HG02623 (cell line): Measurements from ENCODE around the gene DHRSX.
"Not testable (repeated sequence)": the region's sequence is repeated elsewhere in the genome, so short reads cannot be mapped to it uniquely, and the experiment has no call there.

Experiments used
- ATAC-seq: cut with Tn5 transposase; IDR thresholded peaks from one replicate; pipeline ENCODE4 v1.9.1; 2021; ENCODE audit warnings: moderate library complexity; ENCODE audit not compliant: unreplicated experiment

DHRSX gene

DNA sequence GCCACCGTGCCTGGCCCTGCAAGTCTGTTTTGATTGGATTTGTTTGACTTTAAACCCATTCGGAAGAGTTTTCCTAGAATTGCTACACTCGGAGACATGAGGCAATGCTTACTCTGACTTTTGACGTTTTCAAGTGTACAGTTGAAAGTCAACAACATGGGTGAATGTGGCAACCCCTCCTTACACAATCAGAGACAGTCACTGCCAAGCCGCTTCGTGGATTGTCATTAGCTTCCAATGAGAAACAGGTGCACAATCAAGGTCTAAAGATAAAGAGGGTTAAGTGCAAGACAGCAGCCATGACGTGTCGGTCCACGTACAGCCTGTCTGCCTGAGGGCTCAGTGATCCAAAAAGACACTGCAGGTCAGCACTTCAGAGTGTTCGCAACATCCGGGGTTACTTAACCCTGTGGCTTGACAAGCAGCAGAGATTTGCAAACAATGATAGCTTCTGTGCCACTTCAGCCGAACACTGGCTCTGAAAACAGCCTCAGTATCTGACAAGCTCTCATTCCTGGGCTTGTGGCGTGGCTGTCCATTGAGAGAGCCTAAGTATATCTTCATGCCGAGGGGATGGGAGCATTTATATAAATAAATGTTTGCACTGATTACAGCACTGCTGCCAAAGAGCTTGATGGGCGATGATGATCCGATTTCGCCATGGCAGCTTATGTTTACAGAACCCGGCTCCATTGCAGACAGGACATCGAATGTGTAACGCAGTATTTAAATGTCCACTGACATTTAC is 180.0 kb downstream of the DHRSX start:
- ATAC-seq: no peak

DNA sequence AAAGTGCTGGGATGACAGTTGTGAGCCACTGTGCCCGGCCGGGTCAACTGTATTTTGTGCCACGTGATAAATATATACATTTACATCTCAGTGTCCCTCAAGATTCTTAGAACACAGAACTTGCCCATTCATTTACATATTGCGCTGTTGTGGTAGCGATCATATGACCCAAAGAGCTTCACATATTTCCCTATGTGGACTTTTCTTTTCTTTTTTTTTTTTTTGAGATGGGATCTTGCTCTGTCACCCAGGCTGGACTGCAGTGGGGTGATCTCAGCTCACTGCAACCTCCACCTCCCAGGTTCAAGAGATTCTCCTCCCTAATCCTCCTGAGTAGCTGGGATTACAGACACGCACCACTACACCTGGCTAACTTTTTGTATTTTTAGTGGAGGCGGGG is 180.7 kb downstream of the DHRSX start:
- ATAC-seq: no peak

DNA sequence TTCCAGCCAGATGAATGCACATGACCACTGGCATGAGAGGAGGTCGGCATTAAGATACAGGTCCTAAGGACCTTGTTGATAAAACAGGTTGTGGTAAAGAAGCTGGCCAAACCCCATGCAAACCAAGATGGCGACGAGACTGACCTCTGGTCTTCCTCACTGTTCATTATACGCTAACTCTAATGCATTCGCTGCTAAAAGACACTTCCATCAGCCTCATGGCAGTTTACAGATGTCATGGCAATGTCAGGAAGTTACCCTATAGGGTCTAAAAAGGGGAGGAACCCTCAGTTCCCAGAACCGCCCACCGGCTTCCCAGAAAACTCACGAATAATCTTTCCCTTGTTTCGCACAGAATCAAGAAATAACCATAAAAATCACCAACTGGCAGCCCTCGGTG is 182.4 kb downstream of the DHRSX start:
- ATAC-seq: no peak

DNA sequence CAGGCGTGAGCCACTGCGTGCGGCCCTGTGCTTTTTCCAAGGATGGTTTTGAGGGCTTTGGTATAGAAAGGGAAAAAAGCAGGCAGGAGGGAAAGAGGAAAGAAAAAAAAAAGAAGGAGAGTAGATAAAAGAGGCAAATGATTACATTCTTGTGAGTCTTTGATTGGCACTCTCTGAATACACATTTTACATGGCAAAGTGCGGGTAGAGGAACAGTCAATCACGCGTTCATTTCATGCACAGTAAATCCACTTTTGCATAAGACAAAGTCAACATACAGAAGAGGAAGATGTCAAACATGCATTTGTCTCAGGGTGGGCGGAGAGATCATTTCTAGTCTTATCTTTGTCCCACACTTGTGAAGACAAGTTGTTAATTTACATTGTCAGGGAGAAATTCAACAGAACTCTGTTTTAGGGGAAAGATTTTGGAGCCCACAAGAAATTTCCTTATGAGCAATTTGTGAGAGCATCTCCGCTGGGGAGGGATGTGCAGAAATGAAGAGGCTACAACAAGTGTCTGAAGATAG is 183.2 kb downstream of the DHRSX start:
- no peak for ATAC-seq

DNA sequence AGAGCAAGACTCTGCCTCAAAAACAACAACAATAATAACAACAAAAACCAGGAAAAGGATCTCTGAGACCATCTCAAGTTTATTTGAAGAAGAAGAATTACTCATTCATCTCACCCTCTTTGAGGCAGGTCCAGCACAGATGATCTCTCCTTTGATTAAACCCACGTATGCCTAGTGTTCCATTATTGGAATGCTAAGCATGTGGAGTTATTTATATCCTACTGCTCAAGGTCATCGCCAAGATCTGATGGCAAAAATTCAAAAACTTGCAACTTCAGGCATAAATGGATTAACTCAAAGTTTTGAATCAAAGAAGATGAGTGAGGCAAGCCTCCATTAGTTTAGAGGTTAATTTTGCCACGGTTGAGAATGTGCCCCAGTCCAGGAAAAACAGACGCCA is 184.2 kb downstream of the DHRSX start:
- no peak for ATAC-seq

DNA sequence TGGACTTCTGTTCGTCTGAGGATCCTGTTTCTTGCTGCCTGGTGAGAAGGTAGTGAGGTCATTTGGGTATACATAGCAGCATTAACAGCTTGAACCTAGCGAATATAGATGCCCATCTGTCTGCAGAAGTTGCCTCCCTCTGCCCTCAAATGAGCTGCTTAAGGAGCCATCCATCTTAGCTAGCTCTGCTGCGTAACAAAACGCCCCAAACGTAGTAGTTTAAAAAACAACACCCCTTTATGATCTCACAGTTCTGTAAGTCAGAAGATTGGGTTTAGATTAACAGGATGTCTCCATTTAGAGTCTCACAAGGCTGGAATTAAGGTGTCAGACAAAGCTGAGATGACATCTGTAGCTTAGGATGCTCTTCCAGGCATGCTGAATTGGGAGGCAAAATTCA is 185.3 kb downstream of the DHRSX start:
- no peak for ATAC-seq

DNA sequence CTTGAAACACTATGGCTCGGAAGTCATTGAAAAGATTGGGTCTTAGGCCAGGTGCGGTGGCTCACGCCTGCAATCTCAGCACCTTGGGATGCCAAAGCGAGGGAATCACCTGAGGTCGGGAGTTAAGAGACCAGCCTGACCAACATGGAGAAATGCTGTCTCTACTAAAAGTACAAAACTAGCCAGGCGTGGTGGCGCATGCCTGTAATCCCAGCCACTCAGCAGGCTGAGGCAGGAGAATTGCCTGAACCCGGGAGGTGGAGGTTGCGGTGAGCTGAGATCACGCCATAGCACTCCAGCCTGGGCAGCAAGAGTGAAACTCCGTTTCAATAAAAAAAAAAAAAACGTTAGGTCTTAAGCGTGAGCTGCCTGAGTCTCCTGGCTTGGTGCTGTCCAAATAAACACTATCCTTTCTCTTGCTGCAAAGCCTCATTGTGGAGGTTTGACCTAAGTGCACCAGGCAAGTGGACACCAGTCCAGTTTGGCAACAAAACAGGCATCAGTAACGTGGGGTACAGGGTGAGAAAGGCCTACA is 185.9 kb downstream of the DHRSX start:
- ATAC-seq: no peak

DNA sequence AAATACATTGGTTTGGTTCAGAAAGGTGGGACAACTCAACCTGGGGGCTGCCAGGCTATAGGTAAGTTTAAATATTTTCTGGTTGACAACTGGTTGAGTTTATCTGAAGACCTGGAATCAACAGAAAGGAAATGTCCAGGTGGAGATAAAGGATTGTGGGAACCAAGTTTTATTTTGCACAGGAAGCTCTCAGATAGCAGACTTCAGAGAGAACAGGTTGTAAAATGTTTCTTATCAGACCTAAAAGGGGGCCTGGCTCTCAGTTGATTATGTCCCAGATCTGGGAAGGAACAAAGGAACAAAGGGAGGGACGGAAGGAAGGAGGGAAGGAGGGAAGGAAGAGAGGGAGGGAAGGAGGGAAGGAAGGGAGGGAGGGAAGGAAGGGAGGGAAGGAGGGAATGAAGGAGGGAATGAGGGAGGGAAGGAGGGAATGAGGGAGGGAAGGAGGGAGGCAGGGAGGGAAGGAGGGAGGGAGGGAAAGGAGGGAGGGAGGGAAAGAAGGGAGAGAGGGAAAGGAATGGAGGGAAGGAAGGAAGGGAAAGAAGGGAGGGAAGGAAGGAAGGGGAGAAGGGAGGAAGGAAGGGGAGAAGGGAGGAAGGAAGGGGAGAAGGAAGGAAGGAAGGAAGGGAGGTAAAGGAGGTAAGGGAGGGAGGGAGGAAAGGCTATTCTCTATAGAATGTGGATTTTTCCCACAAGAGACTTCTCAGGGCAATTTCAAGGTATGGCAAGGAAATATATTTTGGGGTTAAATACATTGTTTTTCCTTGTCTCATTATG is 186.7 kb downstream of the DHRSX start:
- ATAC-seq: no peak

DNA sequence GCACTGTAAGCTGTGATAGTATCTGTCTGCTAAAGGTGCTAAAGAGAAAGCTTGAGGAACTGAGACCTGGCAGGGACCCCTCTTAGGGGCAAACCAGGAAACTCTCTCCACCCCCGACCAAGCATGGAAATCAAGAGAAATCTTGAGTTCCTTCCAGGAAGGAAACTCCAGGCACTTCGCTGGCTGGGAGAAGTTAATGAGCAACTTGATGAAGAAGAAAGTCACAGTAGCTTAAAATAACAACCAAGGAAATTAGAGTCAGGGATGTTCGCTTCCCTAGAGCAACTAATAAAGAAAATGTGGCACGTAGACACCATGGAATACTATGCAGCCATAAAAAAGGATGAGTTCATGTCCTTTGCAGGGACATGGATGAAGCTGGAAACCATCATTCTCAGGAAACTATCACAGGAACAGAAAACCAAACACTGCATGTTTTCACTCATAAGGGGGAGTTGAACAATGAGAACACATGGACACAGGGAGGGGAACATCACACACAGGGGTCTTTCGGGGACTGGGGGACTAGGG is 188.7 kb downstream of the DHRSX start:
- not testable (repeated sequence) for ATAC-seq

DNA sequence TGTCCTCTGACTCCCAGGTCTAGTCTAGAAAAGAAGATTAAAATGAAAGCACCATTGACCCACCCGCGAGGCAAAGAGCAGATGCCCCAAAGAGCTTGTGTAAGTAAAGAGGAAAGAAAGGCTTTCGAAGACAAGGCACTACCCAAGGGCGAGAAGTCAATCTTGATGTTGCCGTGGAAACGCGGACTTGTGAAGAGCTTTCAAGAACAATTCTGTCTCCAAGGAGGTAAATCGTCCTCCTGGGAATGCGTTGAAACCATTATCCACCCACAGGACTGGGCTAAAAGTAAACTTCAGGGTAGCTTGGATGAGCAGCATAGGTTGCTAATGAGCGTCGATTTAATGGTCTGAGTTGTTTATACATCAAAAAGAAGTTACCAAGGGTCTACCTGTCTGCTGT is 189.3 kb downstream of the DHRSX start:
- no peak for ATAC-seq

DNA sequence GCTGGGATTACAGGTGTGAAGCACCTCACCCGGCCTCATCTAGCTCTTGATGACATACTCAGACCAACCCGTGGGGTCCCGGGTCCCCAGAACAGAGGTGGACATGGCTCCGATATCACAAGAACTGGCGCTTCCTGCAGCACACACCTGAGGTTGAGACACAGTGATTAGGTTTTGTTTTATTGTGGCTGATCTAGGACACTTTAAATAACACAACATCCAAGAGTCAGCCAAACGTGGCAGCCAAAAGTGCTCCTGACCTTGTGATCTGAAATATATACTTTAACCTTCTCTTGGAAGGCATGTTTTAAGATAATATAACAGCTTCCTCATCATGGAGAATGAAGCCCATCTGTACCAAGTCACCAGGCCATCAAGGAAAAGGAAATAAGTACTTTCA is 198.9 kb downstream of the DHRSX start:
- ATAC-seq: no peak

DNA sequence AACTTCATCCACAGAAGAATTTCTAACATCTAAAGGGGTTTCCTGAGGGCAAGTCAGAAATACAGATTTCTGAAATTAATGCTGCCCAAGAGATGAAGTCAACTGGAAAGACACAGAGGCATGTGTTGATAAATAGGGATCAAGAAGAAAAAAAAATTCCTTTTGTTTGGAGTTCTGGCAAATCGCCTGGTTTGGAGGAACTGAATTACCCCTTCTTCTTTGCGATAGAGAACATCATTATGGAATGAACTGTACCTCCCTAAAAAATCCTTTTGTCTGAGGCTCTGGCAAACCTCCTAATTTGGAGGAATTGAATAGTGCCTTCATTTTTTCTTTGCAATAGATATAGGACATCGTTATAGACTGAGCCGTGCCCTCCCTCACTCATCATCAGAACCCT is 200.9 kb downstream of the DHRSX start:
- no peak for ATAC-seq

DNA sequence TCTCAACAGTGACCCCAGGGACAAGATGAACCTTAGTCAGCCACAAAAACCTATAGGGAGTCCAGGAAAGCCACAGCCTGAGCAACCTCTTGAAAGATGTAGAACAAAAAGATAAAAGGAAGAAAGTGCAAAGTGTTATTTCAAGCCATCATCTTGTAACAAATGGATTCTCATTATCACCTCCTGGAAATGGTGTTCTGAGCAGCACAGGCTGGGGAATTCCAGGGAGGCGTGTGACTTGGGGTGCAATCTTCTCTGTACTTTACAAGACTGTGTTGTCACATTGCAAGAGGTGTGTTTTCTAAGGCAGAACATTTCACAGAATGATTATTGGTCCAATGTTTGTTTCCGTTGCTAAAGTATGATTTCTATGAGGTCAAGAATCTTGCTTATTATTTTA is 214.0 kb downstream of the DHRSX start:
- ATAC-seq: no peak

DNA sequence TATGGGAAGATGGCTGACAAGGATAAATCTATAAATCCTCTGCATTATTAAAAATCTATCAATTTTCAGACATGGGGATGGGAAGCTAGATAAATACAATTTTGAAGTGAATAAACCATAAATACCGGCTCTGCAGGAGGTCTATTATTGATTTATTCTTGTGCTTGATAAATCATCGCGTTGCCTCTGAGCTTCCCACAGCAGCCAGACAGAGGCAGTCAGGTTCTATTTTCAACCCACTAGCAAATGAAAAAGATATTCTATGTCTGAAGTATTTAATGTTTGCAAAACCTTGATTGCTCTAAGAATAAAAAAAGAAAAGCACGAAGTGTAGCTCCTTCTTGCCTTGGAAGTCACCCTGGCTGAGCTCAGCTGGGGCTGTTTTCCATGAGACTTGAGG is 216.2 kb downstream of the DHRSX start:
- no peak for ATAC-seq

DNA sequence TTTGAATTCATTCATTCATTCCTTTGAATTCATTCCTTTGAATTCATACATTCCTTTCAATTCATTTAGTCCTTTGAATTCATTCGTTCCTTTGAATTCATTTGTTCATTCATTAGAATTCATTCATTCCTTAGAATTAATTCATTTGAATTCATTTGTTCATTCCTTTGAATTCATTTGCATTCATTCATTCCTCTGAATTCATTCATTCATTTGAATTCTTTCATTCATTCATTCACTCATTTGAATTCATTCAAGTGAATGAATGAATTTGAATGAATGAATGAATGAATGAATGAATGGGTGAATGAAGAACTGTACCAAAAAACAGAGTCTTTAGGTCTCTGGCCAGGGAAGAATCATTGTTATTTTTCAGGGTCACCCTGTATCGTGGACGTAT is 216.6 kb downstream of the DHRSX start:
- no peak for ATAC-seq

DNA sequence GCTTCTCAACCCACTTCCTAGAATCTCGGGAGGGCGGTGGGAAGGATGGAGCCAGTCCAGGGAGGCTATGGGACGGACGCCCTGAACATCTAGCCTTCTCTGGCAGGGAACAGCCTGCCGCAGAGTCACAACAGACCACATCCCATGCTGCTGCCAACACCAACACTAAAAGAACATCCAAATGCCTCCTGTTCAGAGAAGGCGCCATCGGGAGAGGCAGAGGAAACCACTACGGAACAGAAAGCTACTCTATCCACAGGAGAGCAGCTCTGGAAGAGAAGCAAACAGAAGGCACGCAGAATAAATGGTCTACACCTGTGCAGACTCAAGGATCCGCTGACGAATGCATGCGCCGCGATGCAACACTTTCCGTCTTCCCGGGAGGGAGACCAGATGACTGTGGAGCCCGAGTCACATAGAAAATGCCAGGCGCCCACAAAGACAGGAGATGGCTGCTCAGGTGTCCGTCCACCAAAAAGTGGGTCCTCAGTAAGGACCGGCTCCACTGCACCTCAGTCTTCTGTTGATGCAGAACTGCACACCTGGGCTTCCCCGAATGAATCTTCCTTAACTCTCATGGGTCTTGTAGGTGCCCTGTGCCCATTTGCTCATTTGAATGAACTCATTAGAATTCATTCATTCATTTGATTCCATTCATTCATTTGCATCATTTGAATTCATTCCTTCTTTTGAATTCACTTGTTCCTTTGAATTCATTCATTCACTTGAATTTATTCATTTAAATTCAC is 217.5 kb downstream of the DHRSX start:
- no peak for ATAC-seq

DNA sequence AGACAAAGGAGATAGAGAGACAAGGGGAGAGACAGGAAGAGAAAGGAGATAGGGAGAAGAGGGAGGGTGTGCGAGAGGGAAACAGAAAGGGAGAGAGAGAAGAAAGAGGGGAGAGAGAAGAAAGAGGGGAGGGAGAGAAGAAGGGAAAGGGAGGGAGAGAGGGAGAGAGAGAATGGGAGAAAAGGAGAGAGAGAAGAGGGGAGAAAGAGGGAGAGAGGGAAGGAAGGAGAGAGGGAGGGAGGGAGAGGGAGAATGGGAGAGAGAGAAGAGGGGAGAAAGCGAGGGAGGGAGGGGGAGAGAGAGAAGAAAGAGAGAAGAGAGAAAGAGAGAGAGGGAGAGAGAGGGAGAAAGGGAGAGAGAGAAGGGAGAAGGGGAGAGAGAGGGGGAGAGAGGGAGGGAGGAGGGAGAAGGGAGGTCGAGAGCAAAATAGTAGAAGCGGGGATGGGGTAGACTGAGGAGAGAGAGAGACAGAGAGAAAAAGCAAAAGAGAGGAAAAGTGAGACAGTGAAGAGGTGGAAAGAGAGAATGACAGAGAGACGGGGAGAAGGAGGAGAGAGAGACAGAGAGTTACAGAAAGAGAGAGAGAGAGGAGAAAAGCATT is 218.2 kb downstream of the DHRSX start:
- no peak for ATAC-seq

DNA sequence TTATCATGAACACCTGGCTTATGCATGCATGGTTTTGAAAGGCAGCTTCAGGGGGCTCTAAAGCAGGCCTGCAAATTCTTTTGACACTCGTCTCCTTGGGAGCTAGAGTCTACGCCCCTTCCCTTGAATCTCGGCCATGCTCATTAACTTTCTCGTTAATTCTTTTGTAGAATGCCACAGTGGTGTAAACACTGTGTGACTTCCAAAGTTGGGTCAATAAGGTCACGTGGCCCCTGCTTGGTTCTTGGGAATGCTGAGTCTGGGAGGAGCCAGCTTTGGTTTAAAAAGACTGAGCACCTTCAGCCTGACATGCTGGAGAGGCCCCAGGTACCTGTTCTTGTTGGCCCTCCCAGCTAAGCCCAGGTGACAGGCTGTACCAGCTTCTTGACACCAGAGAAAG is 228.4 kb downstream of the DHRSX start:
- ATAC-seq: no peak

DNA sequence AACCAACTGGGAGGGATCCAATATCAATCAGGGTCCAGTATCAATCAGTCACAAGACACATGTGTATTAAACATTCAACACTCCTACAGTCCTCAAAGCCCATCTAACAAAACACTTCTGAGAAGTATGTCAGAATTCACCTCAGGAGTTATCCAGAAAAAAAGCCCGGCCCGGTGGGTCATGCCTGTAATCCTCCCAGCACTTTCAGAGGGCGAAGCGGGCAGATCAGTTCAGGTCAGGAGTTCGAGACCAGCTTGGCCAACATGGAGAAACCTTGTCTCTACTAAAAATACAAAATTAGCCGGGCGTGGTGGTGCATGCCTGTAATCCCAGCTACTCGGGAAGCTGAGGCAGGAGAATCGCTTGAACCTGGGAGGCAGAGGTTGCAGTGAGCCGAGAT is 229.2 kb downstream of the DHRSX start:
- ATAC-seq: not testable (repeated sequence)

DNA sequence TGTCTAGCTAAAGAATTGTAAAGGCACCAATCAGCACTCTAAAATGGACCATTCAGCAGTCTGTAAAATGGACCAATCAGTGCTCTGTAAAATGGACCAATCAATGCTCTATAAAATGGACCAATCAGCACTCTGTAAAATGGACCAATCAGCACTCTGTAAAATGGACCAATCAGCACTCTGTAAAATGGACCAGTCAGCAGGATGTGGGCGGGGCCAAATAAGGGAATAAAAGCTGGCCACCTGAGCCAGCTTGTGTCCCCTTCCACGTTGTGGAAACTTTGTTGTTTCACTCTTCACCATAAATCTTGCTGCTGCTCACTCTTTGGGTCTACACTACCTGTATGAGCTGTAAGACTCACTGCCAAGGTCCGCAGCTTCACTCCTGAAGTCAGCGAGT is 230.0 kb downstream of the DHRSX start:
- ATAC-seq: not testable (repeated sequence)

DNA sequence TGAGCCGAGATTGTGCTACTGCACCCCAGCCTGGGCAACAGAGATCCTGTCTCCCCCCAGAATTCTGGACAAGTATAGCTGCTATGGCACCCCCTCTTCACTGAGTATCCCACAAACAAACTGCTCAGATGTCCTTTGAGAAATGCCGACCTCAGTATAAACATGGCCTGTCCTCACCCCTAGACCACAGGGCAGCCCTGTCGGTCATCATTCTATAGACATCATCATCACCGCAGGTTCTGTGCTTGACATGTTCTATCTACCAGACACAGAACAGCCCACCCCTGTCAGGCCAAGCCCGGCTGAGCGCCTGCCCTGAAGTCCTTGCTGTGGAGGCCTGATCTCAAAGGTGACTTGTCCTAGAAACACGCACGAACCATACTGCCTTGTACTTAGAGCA is 232.9 kb downstream of the DHRSX start:
- ATAC-seq: no peak
